Naive thymus-derived CD4-positive, alpha-beta T cell (primary cell): Measurements from ENCODE around the gene GNAL. TPM values are rescaled to one million over a fixed set of nuclear protein-coding genes. Genes with fewer than 3 reads are reported as not detected.

Experiments used
- ATAC-seq: fragments of 150-1000 bp; cut with Tn5 transposase; 2 replicates; pipeline ENCODE4 v1.10.0; 2021; ENCODE audit warnings: mild to moderate bottlenecking, moderate library complexity
- CTCF ChIA-PET: fragments of 350-600 bp; sonication (Branson Sonifier 250); formaldehyde crosslinking; loops from one replicate; lab custom pipeline; 2021; ENCODE audit warnings: antibody characterized with exemption; lab: Charles Lee
- POLR2A ChIA-PET: fragments of 350-600 bp; sonication (Branson Sonifier 250); formaldehyde crosslinking; loops from one replicate; lab custom pipeline; 2021; ENCODE audit warnings: antibody characterized with exemption, inconsistent platforms; lab: Charles Lee
- DNase-seq, 9 donors: peaks; one replicate each; pipeline versions ENCODE4 v3.0.0 to v3.0.0-alpha.2; 2020 to 2022; ENCODE audit warnings: mixed read lengths in 1 of 9
- H3K27ac ChIP-seq: one replicate; pipeline ENCODE4 v1.7.0; 2013; ENCODE audit warnings: mild to moderate bottlenecking, low read depth, low read length, moderate library complexity
- H3K27me3 ChIP-seq, 2 donors: one replicate each; pipeline ENCODE4 v1.7.0; 2013; ENCODE audit warnings: low read length in 2 of 2, mild to moderate bottlenecking in 2 of 2, moderate library complexity in 2 of 2; ENCODE audit not compliant: control insufficient read depth in 2 of 2, insufficient read depth in 2 of 2
- H3K36me3 ChIP-seq, 3 experiments: 1 replicate in 2 of 3; 2 replicates in 1 of 3; pipeline ENCODE4 v1.7.0; 2013; ENCODE audit warnings: low read length in 3 of 3, mild to moderate bottlenecking in 3 of 3, moderate library complexity in 1 of 3; ENCODE audit not compliant: insufficient read depth in 3 of 3, control insufficient read depth in 2 of 3
- H3K4me1 ChIP-seq, 2 donors: one replicate each; pipeline ENCODE4 v1.7.0; 2013; ENCODE audit warnings: low read length in 2 of 2, mild to moderate bottlenecking in 2 of 2, moderate library complexity in 1 of 2; ENCODE audit not compliant: control insufficient read depth in 2 of 2, insufficient read depth in 2 of 2
- H3K4me3 ChIP-seq: 2 replicates; pipeline ENCODE4 v1.7.0; 2013; ENCODE audit warnings: mild to moderate bottlenecking, low read length
- H3K9me3 ChIP-seq, 3 experiments: 1 replicate in 2 of 3; 2 replicates in 1 of 3; pipeline ENCODE4 v1.7.0; 2013; ENCODE audit warnings: low read length in 3 of 3; ENCODE audit not compliant: control insufficient read depth in 2 of 3
- H3K27ac Mint-ChIP-seq, 9 donors: one replicate each; pipeline ENCODE4 v1.8.0; 2020 to 2022; ENCODE audit warnings: mixed read lengths in 9 of 9, mild to moderate bottlenecking in 8 of 9, moderate library complexity in 5 of 9, inconsistent platforms in 2 of 9
- H3K27me3 Mint-ChIP-seq, 5 donors: one replicate each; pipeline ENCODE4 v1.8.0; 2021 to 2022; ENCODE audit warnings: mixed read lengths in 5 of 5, mild to moderate bottlenecking in 1 of 5
- H3K36me3 Mint-ChIP-seq, 5 donors: one replicate each; pipeline ENCODE4 v1.8.0; 2020 to 2022; ENCODE audit warnings: mixed read lengths in 5 of 5, mild to moderate bottlenecking in 3 of 5, inconsistent platforms in 1 of 5
- H3K4me1 Mint-ChIP-seq, 7 donors: one replicate each; pipeline ENCODE4 v1.8.0; 2020 to 2022; ENCODE audit warnings: mixed read lengths in 7 of 7, mild to moderate bottlenecking in 3 of 7, inconsistent platforms in 1 of 7
- H3K4me3 Mint-ChIP-seq, 10 donors: one replicate each; pipeline ENCODE4 v1.8.0; 2020 to 2022; ENCODE audit warnings: mild to moderate bottlenecking in 10 of 10, mixed read lengths in 10 of 10, moderate library complexity in 6 of 10, inconsistent platforms in 2 of 10
- H3K9me3 Mint-ChIP-seq, 11 donors: one replicate each; pipeline ENCODE4 v1.8.0; 2020 to 2022; ENCODE audit warnings: mixed read lengths in 11 of 11, mild to moderate bottlenecking in 4 of 11, inconsistent platforms in 1 of 11, moderate library complexity in 1 of 11
- intact Hi-C, 2 donors: fragments of 100-400 bp; cut with micrococcal nuclease; formaldehyde crosslinking; loops; one replicate each; pipeline ENCODE4 v1.15.1; 2023
- polyA plus RNA-seq, 2 donors: library from polyadenylated mRNA; unstranded; fragments of 300-500 nt; fragmentation: Illumina TruSeq; gene quantifications; one replicate each; pipeline ENCODE4 v1.2.3, GENCODE V29; 2021
- total RNA-seq, 6 experiments: library from RNA in 5 of 6; stranded (reverse) in 5 of 6; gene quantifications; 1 replicate in 5 of 6; 2 replicates in 1 of 6; pipeline ENCODE4 v1.2.3 and lab custom pipeline; 2021 to 2026

Gene GNAL
- total and polyA plus RNA-seq, 7 experiments from 2014 or later = 0.09 to 1.4 (median 0.67) TPM

DNA sequence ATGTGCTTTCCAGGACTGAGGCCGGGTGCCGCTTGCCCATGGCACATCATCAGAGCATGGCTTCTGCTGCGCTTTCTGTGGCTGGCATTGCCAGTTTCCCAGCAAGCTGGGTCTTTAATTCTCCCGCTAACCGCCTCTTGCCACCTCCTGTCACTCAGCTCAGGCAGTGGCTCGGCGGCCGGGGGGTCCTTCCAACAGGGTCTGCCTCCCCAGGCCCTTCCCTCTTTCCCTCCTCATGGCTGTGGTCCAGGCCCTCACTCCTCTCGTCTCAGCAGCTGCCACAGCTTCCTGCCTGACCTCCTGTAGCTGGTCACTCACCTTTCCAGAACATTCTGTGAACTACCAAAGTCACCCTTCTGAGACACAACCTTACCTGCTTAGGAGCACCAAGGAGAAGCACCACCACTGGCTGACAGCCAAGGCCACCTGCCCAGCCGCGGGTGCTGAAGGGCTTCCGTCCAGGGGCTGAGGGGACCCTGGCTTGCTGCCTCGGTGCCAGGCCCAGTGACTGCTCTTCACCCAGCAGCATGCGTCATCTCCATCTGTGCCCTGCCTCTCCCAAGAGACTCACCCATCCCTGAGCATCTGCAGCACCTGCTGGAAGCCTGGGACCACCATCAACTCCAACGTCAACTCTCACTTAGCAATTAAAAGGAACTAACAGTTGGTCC is 184.7 kb downstream of the GNAL start:
- H3K36me3 Mint-ChIP-seq = peaks cover 1 to 18% (median 6%) of the 10 kb centered on the region in 5 donors
- Histone ChIP-seq H3K27me3 (no peaks in the 10 kb centered on the region), H3K4me1 (no peaks in the 10 kb centered on the region), H3K36me3 (no peaks in the 10 kb centered on the region), H3K27ac (no peak overlapping the region), H3K4me3 (no peak overlapping the region), H3K9me3 (no peaks in the 10 kb centered on the region)
- H3K9me3 Mint-ChIP-seq = peaks cover 0 to 3% (median 0%) of the 10 kb centered on the region in 11 donors
- ATAC-seq (no peak), DNase-seq (no peak)
- no peak overlapping the region for H3K4me3 Mint-ChIP-seq
- ChIA-PET CTCF (interaction anchor here (0.6 kb wide), 1 partner anchor 66 kb away, joined by 4 read pairs; no protein-coding TSS in a partner anchor), POLR2A (no interaction called here)
- H3K27me3 Mint-ChIP-seq = peaks cover 0 to 8% (median 0%) of the 10 kb centered on the region in 5 donors
- no peak overlapping the region for H3K27ac Mint-ChIP-seq
- intact Hi-C loops = loop anchor here (2.0 kb wide), 2 partner anchors 141 to 1313 kb away; no protein-coding TSS in a partner anchor
- no peaks in the 10 kb centered on the region for H3K4me1 Mint-ChIP-seq

DNA sequence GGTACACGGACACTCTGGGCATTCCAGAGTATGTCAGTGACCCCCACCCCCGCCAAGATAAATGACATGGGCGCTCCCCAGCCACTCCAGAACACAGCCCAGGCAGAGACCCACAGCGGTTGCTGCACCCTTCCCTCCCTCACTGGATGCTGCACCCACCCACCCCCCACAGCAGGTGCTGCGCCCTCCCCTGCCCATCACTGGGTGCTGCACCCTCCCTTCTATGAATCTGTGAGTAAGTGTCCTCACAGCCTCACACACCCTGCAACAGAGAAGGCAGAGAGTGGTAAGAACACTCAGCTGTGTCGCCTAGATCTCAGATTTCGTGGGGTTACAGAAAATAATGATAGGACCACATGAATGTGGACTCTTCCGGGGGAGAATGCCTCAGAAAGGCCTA is 185.6 kb downstream of the GNAL start:
- Histone ChIP-seq H3K4me3 (no peak overlapping the region), H3K9me3 (no peaks in the 10 kb centered on the region), H3K4me1 (no peaks in the 10 kb centered on the region), H3K36me3 (no peaks in the 10 kb centered on the region), H3K27ac (no peak overlapping the region), H3K27me3 (no peaks in the 10 kb centered on the region)
- H3K27me3 Mint-ChIP-seq = peaks cover 0 to 5% (median 0%) of the 10 kb centered on the region in 5 donors
- H3K4me1 Mint-ChIP-seq = no peaks in the 10 kb centered on the region
- H3K27ac Mint-ChIP-seq = no peak overlapping the region
- ChIA-PET POLR2A (no interaction called here), CTCF (interaction anchor here (0.9 kb wide), 1 partner anchor 10 kb away, joined by 3 read pairs; no protein-coding TSS in a partner anchor)
- no peak overlapping the region for H3K4me3 Mint-ChIP-seq
- peaks cover 0 to 3% (median 0%) of the 10 kb centered on the region in 11 donors for H3K9me3 Mint-ChIP-seq
- H3K36me3 Mint-ChIP-seq = peaks cover 1 to 18% (median 6%) of the 10 kb centered on the region in 5 donors
- intact Hi-C loops = no loop called here
- ATAC-seq = no peak
- no peak for DNase-seq

DNA sequence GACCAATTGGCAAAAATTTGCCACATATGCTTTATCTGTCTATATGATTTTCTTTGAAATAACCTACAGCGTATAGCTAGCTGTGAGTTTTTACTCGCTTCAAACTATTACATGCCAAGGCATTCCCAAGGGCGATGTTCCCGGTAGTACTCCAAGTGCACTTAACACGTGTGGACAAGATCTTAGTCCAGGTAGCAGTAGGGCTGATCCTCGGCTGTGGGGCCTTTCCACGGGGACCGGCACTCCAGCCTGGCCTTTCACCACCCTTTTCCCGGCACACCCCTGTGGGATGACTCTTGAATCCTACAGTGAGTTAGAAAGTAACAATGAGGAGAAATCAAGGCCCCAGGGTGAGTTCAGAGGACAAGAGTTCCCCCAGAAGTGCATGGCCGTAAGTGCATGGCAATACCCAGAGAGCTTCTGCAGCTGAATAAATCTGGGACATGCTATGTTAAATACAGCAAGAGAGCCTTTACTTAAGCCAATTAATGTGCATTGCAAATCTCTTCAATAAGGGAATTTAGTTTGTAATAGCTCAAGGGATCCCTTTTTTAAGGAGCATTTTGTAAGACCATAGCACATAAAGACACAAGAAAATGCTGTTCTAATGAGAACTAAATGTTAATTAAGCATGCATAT is 188.6 kb downstream of the GNAL start:
- no peak for DNase-seq
- ChIA-PET CTCF (no interaction called here), POLR2A (no interaction called here)
- Histone ChIP-seq H3K9me3 (no peaks in the 10 kb centered on the region), H3K27ac (no peak overlapping the region), H3K36me3 (peaks cover 0 to 3% (median 0%) of the 10 kb centered on the region in 3 experiments), H3K27me3 (no peaks in the 10 kb centered on the region), H3K4me1 (no peaks in the 10 kb centered on the region), H3K4me3 (no peak overlapping the region)
- no peak for ATAC-seq
- Mint-ChIP-seq H3K27me3 (no peaks in the 10 kb centered on the region), H3K27ac (no peak overlapping the region), H3K4me1 (no peaks in the 10 kb centered on the region), H3K36me3 (peaks cover 1 to 35% (median 11%) of the 10 kb centered on the region in 5 donors), H3K9me3 (peaks cover 0 to 3% (median 0%) of the 10 kb centered on the region in 11 donors), H3K4me3 (no peak overlapping the region)
- intact Hi-C loops = no loop called here

DNA sequence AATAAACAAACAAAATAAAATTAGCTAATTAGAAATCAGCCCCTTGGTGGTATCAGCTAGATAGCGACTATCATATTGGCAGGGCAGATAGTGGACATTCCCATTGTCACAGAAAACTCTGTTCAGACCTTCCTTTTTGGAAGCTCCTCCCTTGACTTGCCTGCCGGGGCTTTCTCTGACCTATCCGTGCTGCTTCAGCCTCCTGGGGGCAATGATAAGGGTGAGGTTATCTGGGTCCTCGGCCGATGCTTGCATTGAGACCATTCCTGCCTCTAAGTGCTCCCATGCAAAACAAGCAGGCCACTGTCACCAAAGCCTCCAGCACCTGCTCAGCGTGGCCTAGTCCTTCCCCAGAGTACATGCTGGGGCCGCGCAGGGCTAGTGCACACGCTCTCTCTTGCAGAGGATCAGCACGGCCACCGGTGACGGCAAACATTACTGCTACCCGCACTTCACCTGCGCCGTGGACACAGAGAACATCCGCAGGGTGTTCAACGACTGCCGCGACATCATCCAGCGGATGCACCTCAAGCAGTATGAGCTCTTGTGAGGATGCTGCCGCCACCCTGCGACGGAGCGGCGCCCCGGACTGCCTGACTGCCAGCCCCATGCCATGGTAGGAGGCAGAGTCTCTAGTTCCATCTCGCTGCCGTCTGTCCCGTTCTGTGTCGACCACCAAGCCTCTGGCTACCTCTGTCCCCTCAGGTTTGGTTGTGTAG is 191.7 kb downstream of the GNAL start:
- H3K27me3 ChIP-seq = no peaks in the 10 kb centered on the region
- DNase-seq = no peak
- ChIA-PET CTCF (no interaction called here), POLR2A (no interaction called here)
- intact Hi-C loops = no loop called here
- Mint-ChIP-seq H3K4me1 (peaks cover 0 to 5% (median 0%) of the 10 kb centered on the region in 7 donors), H3K27ac (peak overlapping the region in 3 of 9 donors; percentile 37 to 71 (median 42)), H3K36me3 (peaks cover 0 to 50% (median 14%) of the 10 kb centered on the region in 5 donors), H3K9me3 (no peaks in the 10 kb centered on the region), H3K4me3 (no peak overlapping the region), H3K27me3 (no peaks in the 10 kb centered on the region)
- ATAC-seq = no peak
- no peaks in the 10 kb centered on the region for H3K9me3 ChIP-seq
- H3K36me3 ChIP-seq = peaks cover 6 to 25% (median 7%) of the 10 kb centered on the region in 3 experiments
- H3K4me3 ChIP-seq = no peak overlapping the region
- no peak overlapping the region for H3K27ac ChIP-seq
- no peaks in the 10 kb centered on the region for H3K4me1 ChIP-seq

DNA sequence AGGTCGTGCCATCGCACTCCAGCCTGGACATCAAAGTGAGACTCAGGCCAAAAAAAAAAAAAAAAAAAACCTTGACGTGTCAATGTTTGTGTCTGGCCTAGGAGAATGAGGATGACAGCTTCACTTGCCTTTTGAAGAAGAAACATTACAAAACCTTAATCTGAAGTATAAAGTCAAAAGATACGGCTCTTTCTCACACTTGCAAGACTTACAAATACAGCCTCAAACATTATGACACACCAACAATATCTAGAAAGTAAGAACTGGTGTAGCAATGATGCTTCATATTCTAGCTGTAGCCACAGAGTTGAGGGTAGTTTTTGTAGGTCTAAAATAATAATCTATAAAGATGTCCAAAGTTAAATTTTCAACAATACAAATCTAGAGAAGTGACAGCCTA is 193.6 kb downstream of the GNAL start:
- Histone ChIP-seq H3K27me3 (no peaks in the 10 kb centered on the region), H3K4me3 (no peak overlapping the region), H3K36me3 (peaks cover 6 to 42% (median 7%) of the 10 kb centered on the region in 3 experiments), H3K9me3 (no peaks in the 10 kb centered on the region), H3K4me1 (no peaks in the 10 kb centered on the region), H3K27ac (no peak overlapping the region)
- Mint-ChIP-seq H3K27me3 (no peaks in the 10 kb centered on the region), H3K27ac (no peak overlapping the region), H3K36me3 (peaks cover 3 to 52% (median 15%) of the 10 kb centered on the region in 5 donors), H3K9me3 (no peaks in the 10 kb centered on the region), H3K4me1 (peaks cover 0 to 7% (median 0%) of the 10 kb centered on the region in 7 donors), H3K4me3 (no peak overlapping the region)
- intact Hi-C loops = no loop called here
- POLR2A ChIA-PET = no interaction called here
- ATAC-seq (peak; percentile 48), DNase-seq (no peak)
- CTCF ChIA-PET = no interaction called here

DNA sequence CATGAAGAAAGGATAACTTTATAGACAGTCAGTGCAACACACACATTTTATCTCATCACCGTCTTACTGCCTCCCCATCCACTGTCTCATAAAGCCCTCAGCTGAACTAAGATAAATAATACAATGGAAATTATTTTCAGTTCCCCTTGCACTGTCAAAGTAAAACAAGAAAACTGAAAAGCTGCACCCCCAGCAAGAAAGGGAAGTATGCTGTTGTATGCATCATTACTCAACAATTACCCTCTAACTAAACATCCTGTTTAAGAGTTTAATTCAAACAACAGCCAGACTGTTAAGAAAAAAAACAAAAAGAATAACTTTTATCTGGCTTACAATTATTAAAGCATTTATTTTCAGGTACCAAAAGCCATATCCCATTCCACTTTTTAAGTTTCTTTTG is 194.1 kb downstream of the GNAL start:
- H3K9me3 Mint-ChIP-seq = no peaks in the 10 kb centered on the region
- H3K9me3 ChIP-seq = no peaks in the 10 kb centered on the region
- H3K27ac ChIP-seq = no peak overlapping the region
- no peaks in the 10 kb centered on the region for H3K4me1 ChIP-seq
- H3K27me3 Mint-ChIP-seq = no peaks in the 10 kb centered on the region
- no peak overlapping the region for H3K4me3 ChIP-seq
- H3K36me3 ChIP-seq = peaks cover 6 to 47% (median 7%) of the 10 kb centered on the region in 3 experiments
- ChIA-PET POLR2A (no interaction called here), CTCF (interaction anchor here (0.9 kb wide), 1 partner anchor 1002 kb away, joined by 3 read pairs; no protein-coding TSS in a partner anchor)
- peak; percentile 76 for ATAC-seq
- H3K4me3 Mint-ChIP-seq = no peak overlapping the region
- DNase-seq = no peak
- peaks cover 0 to 7% (median 0%) of the 10 kb centered on the region in 7 donors for H3K4me1 Mint-ChIP-seq
- intact Hi-C loops = no loop called here
- no peaks in the 10 kb centered on the region for H3K27me3 ChIP-seq
- peaks cover 4 to 51% (median 16%) of the 10 kb centered on the region in 5 donors for H3K36me3 Mint-ChIP-seq
- H3K27ac Mint-ChIP-seq = peak overlapping the region in 1 of 9 donors; percentile 26
